Suppressor macrophage treated with lipopolysaccharide for 4 hours (primary cell): Measurements from ENCODE around the gene WASF2.
A peak's percentile ranks its signal among the peaks of the same experiment; 100 is the strongest.
"Not testable (repeated sequence)": the region's sequence is repeated elsewhere in the genome, so short reads cannot be mapped to it uniquely, and the experiment has no call there.

Source experiments
- DNase-seq: peaks from one replicate; pipeline ENCODE4 v3.0.0-alpha.2; 2020

The WASF2 gene

GRCh38 chr1:27394925-27395324 is 95.0 kb downstream of the WASF2 start:
- DNase-seq: no peak

GRCh38 chr1:27394282-27394658 is 95.7 kb downstream of the WASF2 start:
- no peak for DNase-seq

- DNase-seq: no peak
These were observed 96.2 kb downstream of the WASF2 start for GRCh38 chr1:27393641-27394281.

GRCh38 chr1:27392778-27393635 is 97.0 kb downstream of the WASF2 start:
- DNase-seq: no peak

GRCh38 chr1:27392096-27392777 is 97.7 kb downstream of the WASF2 start, which contains the start of gene GPR3:
GPR3 (plus strand) TSS chr1:27392622; CDS start chr1:27393799, 1,177 bp downstream.
- peak; percentile 90 for DNase-seq

- DNase-seq: no peak
These were observed 98.4 kb downstream of the WASF2 start for GRCh38 chr1:27391511-27392095.

GRCh38 chr1:27388337-27389005 is 101.5 kb downstream of the WASF2 start:
- peak; percentile 55 for DNase-seq

GRCh38 chr1:27384797-27385196 is 105.2 kb downstream of the WASF2 start:
- not testable (repeated sequence) for DNase-seq

GRCh38 chr1:27383661-27384060 is 106.3 kb downstream of the WASF2 start:
- no peak for DNase-seq

GRCh38 chr1:27383039-27383605 is 106.8 kb downstream of the WASF2 start, which contains the start of gene CD164L2:
CD164L2 (minus strand) TSS chr1:27383333; CDS start chr1:27383239, 94 bp downstream.
- no peak for DNase-seq

GRCh38 chr1:27381969-27382762 is 107.8 kb downstream of the WASF2 start:
- DNase-seq: no peak

- no peak for DNase-seq
These were observed 108.9 kb downstream of the WASF2 start for GRCh38 chr1:27380766-27381733.

GRCh38 chr1:27380224-27380623 is 109.7 kb downstream of the WASF2 start:
- no peak for DNase-seq

GRCh38 chr1:27379564-27380122 is 110.3 kb downstream of the WASF2 start:
- no peak for DNase-seq

- no peak for DNase-seq
These were observed 112.0 kb downstream of the WASF2 start for GRCh38 chr1:27377760-27378495.

GRCh38 chr1:27374362-27375086 is 115.4 kb downstream of the WASF2 start, which contains the start of gene FCN3:
FCN3 (minus strand) TSS chr1:27374824; CDS start chr1:27374818, 6 bp downstream.
- no peak for DNase-seq

GRCh38 chr1:27372808-27373690 is 116.9 kb downstream of the WASF2 start:
- DNase-seq: no peak
